SK-N-MC (cell line): ENCODE data around the gene P3H1.
"Not testable (repeated sequence)": the region's sequence is repeated elsewhere in the genome, so short reads cannot be mapped to it uniquely, and the experiment has no call there.

Experiments
- DNase-seq: peaks from one replicate; pipeline ENCODE4 v3.0.0-alpha.2; 2011; ENCODE audit warnings: low read depth, low spot score
- H3K27ac ChIP-seq: fragments of 200-600 bp; sonication (generic); 2 replicates; pipeline ENCODE4 v1.5.1; 2016; ENCODE audit warnings: mixed run types
- H3K36me3 ChIP-seq: fragments of 200-600 bp; sonication (generic); 2 replicates; pipeline ENCODE4 v1.6.1; 2017; ENCODE audit warnings: antibody characterized with exemption, low read length, mixed read lengths; ENCODE audit not compliant: insufficient read depth
- H3K4me3 ChIP-seq: fragments of 200-600 bp; sonication (generic); 2 replicates; pipeline ENCODE4 v1.5.1; 2016
- H3K9ac ChIP-seq: fragments of 200-600 bp; sonication (generic); 2 replicates; pipeline ENCODE4 v1.8.0; 2017; ENCODE audit warnings: mixed run types, mixed read lengths; ENCODE audit not compliant: insufficient read length
- H3K9me3 ChIP-seq: fragments of 200-600 bp; sonication (generic); 2 replicates; pipeline ENCODE4 v1.6.1; 2017; ENCODE audit warnings: low read depth, mild to moderate bottlenecking, antibody characterized with exemption, low read length, moderate library complexity, mixed read lengths
- EZH2 ChIP-seq: fragments of 200-600 bp; sonication (generic); IDR thresholded peaks from one replicate; pipeline ENCODE4 v1.6.1; 2017; ENCODE audit warnings: antibody characterized with exemption
- FOXP2 ChIP-seq: optimal IDR thresholded peaks from 2 replicates; pipeline ENCODE3; 2011; ENCODE audit warnings: mild to moderate bottlenecking, moderate library complexity; ENCODE audit not compliant: insufficient read depth; ENCODE audit errors: extremely low read length, control extremely low read depth
- POLR2AphosphoS5 ChIP-seq: IDR thresholded peaks from 2 replicates; pipeline ENCODE4 v1.6.1; 2012; ENCODE audit warnings: mild to moderate bottlenecking, low read depth, low read length, borderline replicate concordance

P3H1 gene

GRCh38 chr1:42732126-42732680 lies 34.6 kb downstream of the P3H1 start:
- Histone ChIP-seq H3K36me3 (no peaks in the 10 kb centered on the region), H3K4me3 (no peak overlapping the region), H3K9me3 (no peaks in the 10 kb centered on the region), H3K27ac (no peak overlapping the region), H3K9ac (no peak overlapping the region)
- TF ChIP-seq POLR2AphosphoS5 (no peak), EZH2 (no peak), FOXP2 (no peak)
- no peak for DNase-seq

GRCh38 chr1:42731585-42731984 lies 35.2 kb downstream of the P3H1 start:
- Histone ChIP-seq H3K27ac (no peak overlapping the region), H3K9ac (no peak overlapping the region), H3K9me3 (no peaks in the 10 kb centered on the region), H3K36me3 (no peaks in the 10 kb centered on the region), H3K4me3 (no peak overlapping the region)
- TF ChIP-seq POLR2AphosphoS5, result no peak
- no peak for DNase-seq

GRCh38 chr1:42730988-42731387 lies 35.8 kb downstream of the P3H1 start:
- Histone ChIP-seq H3K36me3 (no peaks in the 10 kb centered on the region), H3K4me3 (no peak overlapping the region), H3K9ac (no peak overlapping the region), H3K27ac (no peak overlapping the region), H3K9me3 (no peaks in the 10 kb centered on the region)
- TF ChIP-seq POLR2AphosphoS5 (no peak), FOXP2 (no peak), EZH2 (no peak)
- DNase-seq, result no peak

GRCh38 chr1:42730002-42730401 lies 36.8 kb downstream of the P3H1 start:
- H3K4me3 ChIP-seq, result no peak overlapping the region
- no peak overlapping the region for H3K9ac ChIP-seq
- no peaks in the 10 kb centered on the region for H3K9me3 ChIP-seq
- H3K27ac ChIP-seq, result no peak overlapping the region
- no peaks in the 10 kb centered on the region for H3K36me3 ChIP-seq
- no peak for TF ChIP-seq POLR2AphosphoS5
- no peak for TF ChIP-seq FOXP2
- no peak for TF ChIP-seq EZH2
- no peak for DNase-seq

GRCh38 chr1:42725820-42726219 lies 41.0 kb downstream of the P3H1 start:
- H3K9ac ChIP-seq, DNase-seq, H3K9me3 ChIP-seq, H3K36me3 ChIP-seq, H3K4me3 ChIP-seq, H3K27ac ChIP-seq: not testable (repeated sequence)

- no peak for DNase-seq
- H3K9ac ChIP-seq, result no peak overlapping the region
- H3K36me3 ChIP-seq, result no peaks in the 10 kb centered on the region
- H3K27ac ChIP-seq, result no peak overlapping the region
- H3K4me3 ChIP-seq, result no peak overlapping the region
- no peaks in the 10 kb centered on the region for H3K9me3 ChIP-seq
- TF ChIP-seq POLR2AphosphoS5 (no peak), FOXP2 (no peak), EZH2 (no peak)
These were observed 43.3 kb downstream of the P3H1 start for GRCh38 chr1:42723511-42723910.

- not testable (repeated sequence) for DNase-seq, H3K4me3 ChIP-seq, H3K27ac ChIP-seq, H3K36me3 ChIP-seq, H3K9ac ChIP-seq, H3K9me3 ChIP-seq
These were observed 44.4 kb downstream of the P3H1 start for GRCh38 chr1:42722403-42722802.

GRCh38 chr1:42721926-42722325 lies 44.9 kb downstream of the P3H1 start:
- H3K27ac ChIP-seq, result no peak overlapping the region
- H3K9ac ChIP-seq, result no peak overlapping the region
- DNase-seq, result no peak
- no peaks in the 10 kb centered on the region for H3K9me3 ChIP-seq
- TF ChIP-seq EZH2, result no peak
- H3K4me3 ChIP-seq, result no peak overlapping the region
- 0 out of 2 replicates have a peak, but pooled peaks cover 7% of the 10 kb centered on the region for H3K36me3 ChIP-seq

- TF ChIP-seq FOXP2 (no peak), POLR2AphosphoS5 (no peak), EZH2 (no peak)
- DNase-seq, result no peak
- Histone ChIP-seq H3K27ac (no peak overlapping the region), H3K36me3 (peaks cover 10% of the 10 kb centered on the region; the same call in 1 of the 2 replicates), H3K9ac (no peak overlapping the region), H3K4me3 (no peak overlapping the region), H3K9me3 (no peaks in the 10 kb centered on the region)
These were observed 46.0 kb downstream of the P3H1 start for GRCh38 chr1:42720868-42721267.

GRCh38 chr1:42714441-42714840 lies 52.4 kb downstream of the P3H1 start:
- H3K36me3 ChIP-seq, result peaks cover 64% of the 10 kb centered on the region
- not testable (repeated sequence) for DNase-seq, H3K4me3 ChIP-seq, H3K9me3 ChIP-seq, H3K27ac ChIP-seq, H3K9ac ChIP-seq
